Measurements from ENCODE around the gene ABHD1. TPM values are rescaled to one million over a fixed set of nuclear protein-coding genes. Genes with fewer than 3 reads are reported as not detected.
A peak's percentile ranks its signal among the peaks of the same experiment; 100 is the strongest.

Gene ABHD1
- total RNA-seq, 1 donor from 2014 or later = not detected

DNA sequence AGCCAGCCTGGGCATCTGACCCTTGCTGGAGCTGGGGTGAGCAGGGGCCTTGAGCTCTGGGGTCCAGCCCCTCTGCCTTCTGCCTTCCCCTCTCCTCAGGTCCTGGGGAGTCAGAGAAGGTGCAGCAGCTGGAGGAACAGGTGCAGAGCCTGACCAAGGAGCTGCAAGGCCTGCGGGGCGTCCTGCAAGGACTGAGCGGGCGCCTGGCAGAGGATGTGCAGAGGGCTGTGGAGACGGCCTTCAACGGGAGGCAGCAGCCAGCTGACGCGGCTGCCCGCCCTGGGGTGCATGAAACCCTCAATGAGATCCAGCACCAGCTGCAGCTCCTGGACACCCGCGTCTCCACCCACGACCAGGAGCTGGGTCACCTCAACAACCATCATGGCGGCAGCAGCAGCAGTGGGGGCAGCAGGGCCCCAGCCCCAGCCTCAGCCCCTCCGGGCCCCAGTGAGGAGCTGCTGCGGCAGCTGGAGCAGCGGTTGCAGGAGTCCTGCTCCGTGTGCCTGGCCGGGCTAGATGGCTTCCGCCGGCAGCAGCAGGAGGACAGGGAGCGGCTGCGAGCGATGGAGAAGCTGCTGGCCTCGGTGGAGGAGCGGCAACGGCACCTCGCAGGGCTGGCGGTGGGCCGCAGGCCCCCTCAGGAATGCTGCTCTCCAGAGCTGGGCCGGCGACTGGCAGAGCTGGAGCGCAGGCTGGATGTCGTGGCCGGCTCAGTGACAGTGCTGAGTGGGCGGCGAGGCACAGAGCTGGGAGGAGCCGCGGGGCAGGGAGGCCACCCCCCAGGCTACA, 41.4 kb upstream of the ABHD1 start:
- no peaks in the 10 kb centered on the region for H3K27me3 ChIP-seq
- H3K4me3 ChIP-seq = no peak overlapping the region
- H3K27ac ChIP-seq = peak overlapping the region in 1 of 2 donors; percentile 68
- H3K4me1 ChIP-seq = peaks cover 15 to 40% of the 10 kb centered on the region in 2 donors
- TF ChIP-seq, protein P1, sequence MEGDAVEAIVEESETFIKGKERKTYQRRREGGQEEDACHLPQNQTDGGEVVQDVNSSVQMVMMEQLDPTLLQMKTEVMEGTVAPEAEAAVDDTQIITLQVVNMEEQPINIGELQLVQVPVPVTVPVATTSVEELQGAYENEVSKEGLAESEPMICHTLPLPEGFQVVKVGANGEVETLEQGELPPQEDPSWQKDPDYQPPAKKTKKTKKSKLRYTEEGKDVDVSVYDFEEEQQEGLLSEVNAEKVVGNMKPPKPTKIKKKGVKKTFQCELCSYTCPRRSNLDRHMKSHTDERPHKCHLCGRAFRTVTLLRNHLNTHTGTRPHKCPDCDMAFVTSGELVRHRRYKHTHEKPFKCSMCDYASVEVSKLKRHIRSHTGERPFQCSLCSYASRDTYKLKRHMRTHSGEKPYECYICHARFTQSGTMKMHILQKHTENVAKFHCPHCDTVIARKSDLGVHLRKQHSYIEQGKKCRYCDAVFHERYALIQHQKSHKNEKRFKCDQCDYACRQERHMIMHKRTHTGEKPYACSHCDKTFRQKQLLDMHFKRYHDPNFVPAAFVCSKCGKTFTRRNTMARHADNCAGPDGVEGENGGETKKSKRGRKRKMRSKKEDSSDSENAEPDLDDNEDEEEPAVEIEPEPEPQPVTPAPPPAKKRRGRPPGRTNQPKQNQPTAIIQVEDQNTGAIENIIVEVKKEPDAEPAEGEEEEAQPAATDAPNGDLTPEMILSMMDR (IDR thresholded peaks at IDR 0.05) = no peak
- intact Hi-C loops (cut with DNase I) = loop anchor here (1.0 kb wide), 1 partner anchor 11 kb away; the partner anchor contains the start of gene OST4
- H3K36me3 ChIP-seq = peaks cover 11 to 18% of the 10 kb centered on the region in 2 donors
- DNase-seq (ENCODE audit: low spot score in 2 of 2) = no peak
- no peaks in the 10 kb centered on the region for H3K9me3 ChIP-seq

DNA sequence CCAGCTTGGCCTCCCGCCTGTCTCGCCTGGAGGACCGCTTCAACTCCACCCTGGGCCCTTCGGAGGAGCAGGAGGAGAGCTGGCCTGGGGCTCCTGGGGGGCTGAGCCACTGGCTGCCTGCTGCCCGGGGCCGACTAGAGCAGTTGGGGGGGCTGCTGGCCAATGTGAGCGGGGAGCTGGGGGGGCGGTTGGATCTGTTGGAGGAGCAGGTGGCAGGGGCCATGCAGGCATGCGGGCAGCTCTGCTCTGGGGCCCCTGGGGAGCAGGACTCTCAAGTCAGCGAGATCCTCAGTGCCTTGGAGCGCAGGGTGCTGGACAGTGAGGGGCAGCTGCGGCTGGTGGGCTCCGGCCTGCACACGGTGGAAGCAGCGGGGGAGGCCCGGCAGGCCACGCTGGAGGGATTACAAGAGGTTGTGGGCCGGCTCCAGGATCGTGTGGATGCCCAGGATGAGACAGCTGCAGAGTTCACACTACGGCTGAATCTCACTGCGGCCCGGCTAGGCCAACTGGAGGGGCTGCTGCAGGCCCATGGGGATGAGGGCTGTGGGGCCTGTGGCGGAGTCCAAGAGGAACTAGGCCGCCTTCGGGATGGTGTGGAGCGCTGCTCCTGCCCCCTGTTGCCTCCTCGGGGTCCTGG, 40.7 kb upstream of the ABHD1 start:
- H3K36me3 ChIP-seq = peaks cover 11 to 18% of the 10 kb centered on the region in 2 donors
- H3K27ac ChIP-seq = no peak overlapping the region
- H3K27me3 ChIP-seq = no peaks in the 10 kb centered on the region
- TF ChIP-seq, protein P1 (IDR thresholded peaks at IDR 0.05) = no peak
- DNase-seq (ENCODE audit: low spot score in 2 of 2) = no peak
- no peaks in the 10 kb centered on the region for H3K9me3 ChIP-seq
- peaks cover 15 to 40% of the 10 kb centered on the region in 2 donors for H3K4me1 ChIP-seq
- H3K4me3 ChIP-seq = no peak overlapping the region
- intact Hi-C loops (cut with DNase I) = no loop called here

DNA sequence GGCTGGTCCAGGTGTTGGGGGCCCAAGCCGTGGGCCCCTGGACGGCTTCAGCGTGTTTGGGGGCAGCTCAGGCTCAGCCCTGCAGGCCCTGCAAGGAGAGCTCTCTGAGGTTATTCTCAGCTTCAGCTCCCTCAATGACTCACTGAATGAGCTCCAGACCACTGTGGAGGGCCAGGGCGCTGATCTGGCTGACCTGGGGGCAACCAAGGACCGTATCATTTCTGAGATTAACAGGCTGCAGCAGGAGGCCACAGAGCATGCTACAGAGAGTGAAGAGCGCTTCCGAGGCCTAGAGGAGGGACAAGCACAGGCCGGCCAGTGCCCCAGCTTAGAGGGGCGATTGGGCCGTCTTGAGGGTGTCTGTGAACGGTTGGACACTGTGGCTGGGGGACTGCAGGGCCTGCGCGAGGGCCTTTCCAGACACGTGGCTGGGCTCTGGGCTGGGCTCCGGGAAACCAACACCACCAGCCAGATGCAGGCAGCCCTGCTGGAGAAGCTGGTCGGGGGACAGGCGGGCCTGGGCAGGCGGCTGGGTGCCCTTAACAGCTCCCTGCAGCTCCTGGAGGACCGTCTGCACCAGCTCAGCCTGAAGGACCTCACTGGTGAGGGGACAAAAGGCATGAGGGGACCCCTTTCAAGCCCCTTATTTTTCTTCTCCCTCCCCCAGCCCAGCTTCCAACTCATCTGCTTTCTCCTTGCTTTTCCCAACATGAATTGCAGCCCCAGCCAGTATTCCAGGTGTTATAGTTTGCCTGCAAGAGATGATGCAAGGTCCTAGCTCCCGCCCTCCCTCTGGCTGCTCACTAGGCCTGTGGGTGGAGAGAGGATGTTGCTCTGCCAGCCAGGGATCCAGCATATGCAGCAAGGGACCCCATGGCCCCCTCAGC, 40.0 kb upstream of the ABHD1 start:
- DNase-seq (ENCODE audit: low spot score in 2 of 2) = no peak
- Histone ChIP-seq H3K27ac (no peak overlapping the region), H3K4me3 (no peak overlapping the region), H3K27me3 (no peaks in the 10 kb centered on the region), H3K36me3 (peaks cover 11 to 18% of the 10 kb centered on the region in 2 donors), H3K9me3 (no peaks in the 10 kb centered on the region), H3K4me1 (peaks cover 15 to 38% of the 10 kb centered on the region in 2 donors)
- intact Hi-C loops (cut with DNase I) = no loop called here
- TF ChIP-seq, protein P1 (IDR thresholded peaks at IDR 0.05) = no peak

DNA sequence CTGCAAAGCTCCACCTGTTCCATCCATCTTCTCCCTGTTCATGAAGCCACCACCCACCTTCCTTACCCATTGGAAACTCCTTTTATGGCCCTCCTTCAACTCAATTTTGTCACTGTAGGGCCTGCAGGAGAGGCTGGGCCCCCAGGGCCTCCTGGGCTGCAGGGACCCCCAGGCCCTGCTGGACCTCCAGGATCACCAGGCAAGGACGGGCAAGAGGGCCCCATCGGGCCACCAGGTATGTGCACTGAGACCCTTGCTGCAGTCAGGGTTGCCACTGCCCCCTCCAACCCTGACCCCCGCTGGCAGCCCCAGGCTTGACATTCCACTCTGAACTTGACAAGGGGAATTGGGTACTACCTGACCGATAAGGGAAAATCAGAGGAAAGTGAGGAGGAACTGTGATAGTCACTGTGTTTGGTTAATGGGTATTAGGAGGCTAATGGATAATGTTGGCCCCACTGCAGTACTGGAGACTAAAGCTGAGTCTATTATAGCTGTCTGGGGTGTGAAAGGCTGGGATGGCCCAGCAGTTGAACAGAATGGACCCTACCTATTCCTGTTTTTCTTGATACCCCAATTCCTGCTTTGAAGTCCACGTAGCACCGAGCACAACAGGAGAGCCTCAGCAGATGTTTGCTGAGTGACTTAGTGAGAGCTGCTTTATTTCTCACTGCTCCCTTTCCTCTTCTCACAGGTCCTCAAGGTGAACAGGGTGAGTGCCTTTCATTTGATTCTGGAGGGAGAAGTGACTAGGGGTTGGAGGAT, 39.1 kb upstream of the ABHD1 start:
- H3K9me3 ChIP-seq = no peaks in the 10 kb centered on the region
- H3K4me1 ChIP-seq = peaks cover 15 to 38% of the 10 kb centered on the region in 2 donors
- intact Hi-C loops (cut with DNase I) = loop anchor here (1.0 to 5.0 kb wide), 2 partner anchors 48 to 123 kb away; partner anchors contain the start of gene PREB
- H3K27me3 ChIP-seq = no peaks in the 10 kb centered on the region
- TF ChIP-seq, protein P1 (IDR thresholded peaks at IDR 0.05) = no peak
- peak overlapping the region; percentile 81 to 87 for H3K27ac ChIP-seq
- no peak overlapping the region for H3K4me3 ChIP-seq
- no peak for DNase-seq (ENCODE audit: low spot score in 2 of 2)
- H3K36me3 ChIP-seq = peaks cover 11 to 18% of the 10 kb centered on the region in 2 donors
